Astrocyte of the cerebellum (primary cell): ENCODE measurements around the gene RNF151.

ENCODE experiments used
- DNase-seq: peaks from one replicate; pipeline ENCODE4 v3.0.0-alpha.2; 2011; ENCODE audit warnings: low read depth
- H3K4me3 ChIP-seq: 2 replicates; pipeline ENCODE4 v1.5.1; 2011; ENCODE audit warnings: mild to moderate bottlenecking, low read depth, low read length, moderate library complexity
- CTCF ChIP-seq: IDR thresholded peaks from 2 replicates; pipeline ENCODE4 v1.5.1; 2012; ENCODE audit warnings: low read length, low read depth, moderate library complexity, mild to moderate bottlenecking; ENCODE audit errors: missing control alignments
- in situ Hi-C: cut with HindIII; loops from 2 replicates; pipeline ENCODE4 v1.10.0; 2017; ENCODE audit warnings: low sequenced_read_pairs

RNF151 gene

GRCh38 chr16:1971796-1972489 is 5.3 kb downstream of the RNF151 start, which contains the start of gene TBL3:
Gene TBL3, plus strand, starts transcription at chr16:1972053. Its CDS starts 112 bp downstream, at chr16:1972165.
- in situ Hi-C loops, result no loop called here
- H3K4me3 ChIP-seq, result peak within 1 kb of the TSS; percentile 93
- TF ChIP-seq CTCF, result no peak
- peak; percentile 81 for DNase-seq

- in situ Hi-C loops, result no loop called here
- DNase-seq, result no peak
- no peak for TF ChIP-seq CTCF
- peak overlapping the region; percentile 93 for H3K4me3 ChIP-seq
Measured at GRCh38 chr16:1972490-1972877, 5.8 kb downstream of the RNF151 start.

- DNase-seq, result no peak
- TF ChIP-seq CTCF, result no peak
- in situ Hi-C loops, result no loop called here
- H3K4me3 ChIP-seq, result no peak overlapping the region
Measured at GRCh38 chr16:1973461-1974156, 7.0 kb downstream of the RNF151 start.

GRCh38 chr16:1974157-1975070 is 7.8 kb downstream of the RNF151 start:
- no peak for TF ChIP-seq CTCF
- in situ Hi-C loops, result no loop called here
- no peak overlapping the region for H3K4me3 ChIP-seq
- no peak for DNase-seq

- TF ChIP-seq CTCF, result no peak
- H3K4me3 ChIP-seq, result no peak overlapping the region
- in situ Hi-C loops, result no loop called here
- no peak for DNase-seq
Measured at GRCh38 chr16:1975432-1976215, 9.0 kb downstream of the RNF151 start.

GRCh38 chr16:1976216-1976520 is 9.5 kb downstream of the RNF151 start:
- no peak overlapping the region for H3K4me3 ChIP-seq
- TF ChIP-seq CTCF, result no peak
- in situ Hi-C loops, result no loop called here
- no peak for DNase-seq
